ENCODE data around the gene SDK1. TPM values are rescaled to one million over a fixed set of nuclear protein-coding genes. Genes with fewer than 3 reads are reported as not detected.

The SDK1 gene
- total RNA-seq, 3 donors from 2014 or later (not counting 1 experiment from before 2014, with no cell fraction given), result 0.05 to 0.11 TPM; not detected in 1

DNA sequence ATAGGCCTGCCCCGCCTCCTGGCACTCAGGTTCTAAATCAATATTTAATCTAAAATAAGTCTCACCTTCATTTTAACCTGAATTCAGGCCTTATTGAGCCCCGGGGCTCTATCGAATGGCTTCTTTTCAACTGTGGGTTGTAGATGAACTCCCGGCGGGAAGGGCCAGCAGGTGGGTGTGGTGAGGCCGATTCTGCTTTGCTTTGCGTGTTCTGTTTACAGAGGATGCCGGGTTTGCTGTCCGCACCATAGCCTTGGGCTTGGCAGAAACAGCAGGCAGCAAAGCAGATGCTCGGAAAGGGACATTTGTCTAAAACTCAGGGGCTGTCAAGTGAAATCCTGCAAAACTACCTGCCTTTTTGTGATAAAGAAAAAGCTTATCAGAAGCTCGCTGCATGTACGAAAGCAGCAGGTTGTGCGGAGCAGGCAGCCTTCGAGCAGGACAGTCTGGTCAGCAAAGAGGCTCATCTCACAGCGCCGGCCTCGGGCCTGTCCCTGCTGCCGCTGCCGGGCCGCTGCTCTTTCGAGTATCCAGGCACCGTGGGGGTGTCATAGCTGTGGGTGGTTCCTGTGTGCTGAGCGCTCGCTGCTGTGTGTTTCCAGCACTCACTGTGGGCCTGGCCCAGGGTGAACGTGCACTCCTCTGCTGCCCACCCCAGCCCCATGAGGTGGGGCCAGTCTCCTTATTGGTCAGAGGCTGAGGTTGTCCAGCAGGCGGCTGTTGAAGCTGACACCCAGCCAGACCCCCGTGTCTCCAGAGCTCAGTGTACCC lies 946.2 kb downstream of the SDK1 start:
- H3K27me3 ChIP-seq (ENCODE audit: control insufficient read depth, insufficient read depth, low read length), result no peaks in the 10 kb centered on the region
- Mint-ChIP-seq H3K4me3 (no peak overlapping the region), H3K27me3 (ENCODE audit: low read depth in 2 of 2) (peaks cover 0 to 4% of the 10 kb centered on the region in 2 donors), H3K27ac (no peak overlapping the region), H3K9me3 (peaks cover 5 to 7% of the 10 kb centered on the region in 2 donors), H3K36me3 (no peaks in the 10 kb centered on the region), H3K4me1 (no peaks in the 10 kb centered on the region)
- TF ChIP-seq CTCF (IDR thresholded peaks at IDR 0.05), result no peak
- intact Hi-C loops (cut with micrococcal nuclease), result no loop called here
- ATAC-seq (no peak), DNase-seq (no peak)
- H3K36me3 ChIP-seq (ENCODE audit: control insufficient read depth, insufficient read depth, low read length), result no peaks in the 10 kb centered on the region
- no peaks in the 10 kb centered on the region for H3K4me1 ChIP-seq (ENCODE audit: control insufficient read depth, insufficient read depth, low read length)
- no peak overlapping the region for H3K27ac ChIP-seq (ENCODE audit: low read length)
- H3K4me3 ChIP-seq (ENCODE audit: low read length), result no peak overlapping the region
- 89% methylated on average over 27 of the region's 27 CpGs for WGBS (ENCODE audit: insufficient coverage)
- no peaks in the 10 kb centered on the region for H3K9me3 ChIP-seq (ENCODE audit: control insufficient read depth, insufficient read depth, low read length)

DNA sequence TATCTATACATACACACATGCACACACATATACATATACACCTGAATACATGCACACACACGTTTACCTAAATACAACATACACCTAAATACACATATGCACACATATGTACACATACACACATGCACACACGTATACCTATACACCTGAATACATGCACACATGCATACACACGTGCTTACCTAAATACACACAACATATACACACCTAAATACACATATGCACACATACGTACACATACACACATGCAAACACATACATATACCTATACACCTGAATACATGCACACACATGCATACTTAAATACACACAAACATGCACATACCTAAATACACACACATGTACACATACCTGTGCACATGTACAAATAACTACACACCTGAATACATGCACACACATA lies 947.2 kb downstream of the SDK1 start:
- peaks cover 0 to 4% of the 10 kb centered on the region in 2 donors for H3K27me3 Mint-ChIP-seq (ENCODE audit: low read depth in 2 of 2)
- Histone ChIP-seq H3K27ac (ENCODE audit: low read length) (no peak overlapping the region), H3K36me3 (ENCODE audit: control insufficient read depth, insufficient read depth, low read length) (no peaks in the 10 kb centered on the region), H3K9me3 (ENCODE audit: control insufficient read depth, insufficient read depth, low read length) (no peaks in the 10 kb centered on the region), H3K4me1 (ENCODE audit: control insufficient read depth, insufficient read depth, low read length) (no peaks in the 10 kb centered on the region), H3K4me3 (ENCODE audit: low read length) (no peak overlapping the region), H3K27me3 (ENCODE audit: control insufficient read depth, insufficient read depth, low read length) (no peaks in the 10 kb centered on the region)
- 73% methylated on average over 4 of the region's 4 CpGs for WGBS (ENCODE audit: insufficient coverage)
- H3K27ac Mint-ChIP-seq, result no peak overlapping the region
- H3K4me3 Mint-ChIP-seq, result no peak overlapping the region
- ATAC-seq (no peak), DNase-seq (no peak)
- H3K36me3 Mint-ChIP-seq, result no peaks in the 10 kb centered on the region
- no peaks in the 10 kb centered on the region for H3K4me1 Mint-ChIP-seq
- TF ChIP-seq CTCF (IDR thresholded peaks at IDR 0.05), result no peak
- H3K9me3 Mint-ChIP-seq, result peaks cover 5 to 7% of the 10 kb centered on the region in 2 donors
- intact Hi-C loops (cut with micrococcal nuclease), result no loop called here

DNA sequence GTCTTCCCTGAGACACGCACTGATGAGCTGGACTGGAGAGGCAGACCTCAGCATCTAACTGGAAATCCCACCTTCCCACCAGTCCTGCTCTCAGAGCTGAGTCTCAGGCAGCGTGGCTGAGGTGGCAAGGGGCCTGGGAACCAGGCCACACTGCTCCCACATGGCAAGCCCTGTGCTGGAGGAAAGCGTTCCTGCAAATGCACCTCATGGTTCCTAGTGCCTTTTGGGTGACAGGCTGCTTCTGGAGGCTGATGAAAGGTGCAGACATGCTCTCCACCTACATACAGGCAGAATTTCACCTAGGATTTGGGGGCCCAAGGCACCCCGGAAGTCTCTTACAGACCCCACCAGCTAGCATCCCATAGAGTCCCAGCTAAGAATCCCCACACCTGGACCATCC lies 948.2 kb downstream of the SDK1 start:
- no peaks in the 10 kb centered on the region for H3K4me1 Mint-ChIP-seq
- no peaks in the 10 kb centered on the region for H3K36me3 Mint-ChIP-seq
- H3K27me3 Mint-ChIP-seq (ENCODE audit: low read depth in 2 of 2), result peaks cover 0 to 4% of the 10 kb centered on the region in 2 donors
- no peak overlapping the region for H3K4me3 Mint-ChIP-seq
- TF ChIP-seq CTCF (IDR thresholded peaks at IDR 0.05), result no peak
- Histone ChIP-seq H3K4me1 (ENCODE audit: control insufficient read depth, insufficient read depth, low read length) (no peaks in the 10 kb centered on the region), H3K4me3 (ENCODE audit: low read length) (no peak overlapping the region), H3K27me3 (ENCODE audit: control insufficient read depth, insufficient read depth, low read length) (no peaks in the 10 kb centered on the region), H3K36me3 (ENCODE audit: control insufficient read depth, insufficient read depth, low read length) (no peaks in the 10 kb centered on the region), H3K9me3 (ENCODE audit: control insufficient read depth, insufficient read depth, low read length) (no peaks in the 10 kb centered on the region), H3K27ac (ENCODE audit: low read length) (no peak overlapping the region)
- 88% methylated on average over 4 of the region's 4 CpGs for WGBS (ENCODE audit: insufficient coverage)
- H3K9me3 Mint-ChIP-seq, result peaks cover 7% of the 10 kb centered on the region in 2 donors
- no peak overlapping the region for H3K27ac Mint-ChIP-seq
- intact Hi-C loops (cut with micrococcal nuclease), result no loop called here
- ATAC-seq (no peak), DNase-seq (no peak)

- no peak overlapping the region for H3K4me3 Mint-ChIP-seq
- no peak overlapping the region for H3K27ac Mint-ChIP-seq
Measured at GRCh38 chr7:4255336-4255735, 954.3 kb downstream of the SDK1 start.

More at GRCh38 chr7:4255336-4255735, 954.3 kb downstream of the SDK1 start:
- H3K27me3 Mint-ChIP-seq (ENCODE audit: low read depth in 2 of 2), result peaks cover 0 to 4% of the 10 kb centered on the region in 2 donors
- WGBS (ENCODE audit: insufficient coverage), result 91% methylated on average over 6 of the region's 6 CpGs
- intact Hi-C loops (cut with micrococcal nuclease), result no loop called here
- peaks cover 0 to 7% of the 10 kb centered on the region in 2 donors for H3K9me3 Mint-ChIP-seq
- TF ChIP-seq CTCF (IDR thresholded peaks at IDR 0.05), result no peak
- H3K36me3 ChIP-seq (ENCODE audit: control insufficient read depth, insufficient read depth, low read length), result no peaks in the 10 kb centered on the region
- H3K36me3 Mint-ChIP-seq, result no peaks in the 10 kb centered on the region
- no peak for ATAC-seq
- H3K27ac ChIP-seq (ENCODE audit: low read length), result no peak overlapping the region
- no peaks in the 10 kb centered on the region for H3K4me1 Mint-ChIP-seq
- peaks cover 3% of the 10 kb centered on the region for H3K9me3 ChIP-seq (ENCODE audit: control insufficient read depth, insufficient read depth, low read length)
- no peak for DNase-seq
- H3K27me3 ChIP-seq (ENCODE audit: control insufficient read depth, insufficient read depth, low read length), result no peaks in the 10 kb centered on the region
- no peaks in the 10 kb centered on the region for H3K4me1 ChIP-seq (ENCODE audit: control insufficient read depth, insufficient read depth, low read length)
- H3K4me3 ChIP-seq (ENCODE audit: low read length), result no peak overlapping the region
